Measurements from ENCODE around the gene NOS1AP. TPM values are rescaled to one million over a fixed set of nuclear protein-coding genes. Genes with fewer than 3 reads are reported as not detected.

NOS1AP gene
- total RNA-seq, 4 donors from 2014 or later: 1.1 to 3.5 (median 2.6) TPM

DNA sequence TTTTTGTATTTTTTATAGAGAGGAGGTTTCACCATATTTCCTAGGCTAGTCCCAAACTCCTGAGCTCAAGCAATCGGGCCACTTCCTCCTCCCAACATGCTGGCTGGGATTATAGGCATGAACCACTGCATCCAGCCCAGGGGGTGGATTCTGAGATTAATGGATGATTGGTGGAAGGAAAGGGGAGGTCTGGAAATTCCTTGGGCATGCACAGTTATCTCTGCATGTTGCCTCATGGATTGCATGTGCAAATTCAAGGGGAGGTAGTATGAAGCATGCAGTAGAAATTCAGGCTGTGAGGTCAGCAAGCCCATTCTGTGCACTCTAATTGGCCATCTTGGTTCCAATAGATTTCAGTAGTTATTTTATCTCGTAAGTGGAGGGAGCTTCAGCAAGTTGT, 182.7 kb downstream of the NOS1AP start:
- WGBS, 2 donors: 59 to 83% methylated on average over 2 of the region's 2 CpGs
- no peak for DNase-seq (ENCODE audit: low spot score in 2 of 2)
- intact Hi-C loops (cut with DNase I; ENCODE audit: low total_unique reads): no loop called here
- H3K4me3 ChIP-seq (ENCODE audit: low read depth, poor library complexity, severe bottlenecking): no peak overlapping the region
- TF ChIP-seq CTCF (IDR thresholded peaks at IDR 0.05): no peak
- no peak for TF ChIP-seq POLR2A (IDR thresholded peaks at IDR 0.05)

DNA sequence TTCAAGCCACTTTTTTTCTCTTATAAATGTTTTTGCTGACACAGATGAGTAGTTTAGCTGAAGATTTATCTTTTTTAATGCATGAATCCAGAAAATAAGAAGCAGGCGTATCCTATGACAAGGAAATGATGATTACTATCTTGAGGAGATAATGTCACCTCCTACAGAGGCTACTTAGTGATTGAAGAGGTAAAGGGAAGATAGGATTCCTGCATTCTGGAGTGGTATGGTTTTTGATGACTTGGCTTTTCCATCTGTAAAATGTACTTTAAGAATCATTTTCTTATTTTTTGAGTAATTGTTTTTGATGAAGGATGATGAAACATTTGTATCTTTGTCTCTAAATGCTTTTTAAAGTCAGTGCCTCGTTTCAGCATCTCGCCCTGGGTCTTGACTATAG, 184.3 kb downstream of the NOS1AP start:
- no peak overlapping the region for H3K4me3 ChIP-seq (ENCODE audit: low read depth, poor library complexity, severe bottlenecking)
- DNase-seq (ENCODE audit: low spot score in 2 of 2): no peak
- WGBS, 2 donors: 87 to 90% methylated on average over 3 of the region's 3 CpGs
- intact Hi-C loops (cut with DNase I; ENCODE audit: low total_unique reads): no loop called here
- TF ChIP-seq POLR2A (IDR thresholded peaks at IDR 0.05) (no peak), CTCF (IDR thresholded peaks at IDR 0.05) (no peak)

- DNase-seq (ENCODE audit: low spot score in 2 of 2): no peak
- intact Hi-C loops (cut with DNase I; ENCODE audit: low total_unique reads): no loop called here
- no peak for TF ChIP-seq CTCF (IDR thresholded peaks at IDR 0.05)
- no peak for TF ChIP-seq POLR2A (IDR thresholded peaks at IDR 0.05)
- H3K4me3 ChIP-seq (ENCODE audit: low read depth, poor library complexity, severe bottlenecking): no peak overlapping the region
- WGBS, 2 donors: 78 to 81% methylated on average over 4 of the region's 4 CpGs
These were observed 186.8 kb downstream of the NOS1AP start for GRCh38 chr1:162256287-162256686.

DNA sequence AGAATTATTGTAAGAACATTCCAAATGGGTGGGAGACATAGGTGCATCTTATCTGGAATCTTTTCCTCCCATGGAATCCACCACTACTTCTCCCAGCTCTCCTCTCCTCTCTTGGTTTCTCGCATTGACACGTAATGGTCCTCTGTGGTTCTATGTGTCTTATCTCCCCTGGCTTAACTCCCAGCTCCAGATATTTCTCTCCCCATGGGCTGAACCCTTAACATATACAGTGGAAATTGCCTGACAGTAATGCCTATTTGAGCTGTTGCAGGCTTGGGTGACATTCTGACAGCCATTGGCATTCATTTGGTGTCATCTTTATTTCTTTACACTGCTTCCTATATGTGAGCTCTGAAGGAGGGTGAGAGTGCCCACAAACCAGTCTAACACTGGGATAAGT, 188.9 kb downstream of the NOS1AP start:
- 92 to 94% methylated on average over 2 of the region's 2 CpGs for WGBS, 2 donors
- no peak overlapping the region for H3K4me3 ChIP-seq (ENCODE audit: low read depth, poor library complexity, severe bottlenecking)
- no peak for TF ChIP-seq POLR2A (IDR thresholded peaks at IDR 0.05)
- TF ChIP-seq CTCF (IDR thresholded peaks at IDR 0.05): no peak
- intact Hi-C loops (cut with DNase I; ENCODE audit: low total_unique reads): no loop called here
- no peak for DNase-seq (ENCODE audit: low spot score in 2 of 2)

- 59 to 70% methylated on average over 1 of the region's 1 CpG for WGBS, 2 donors
These were observed 190.5 kb downstream of the NOS1AP start for GRCh38 chr1:162259894-162260455.

More at GRCh38 chr1:162259894-162260455, 190.5 kb downstream of the NOS1AP start:
- intact Hi-C loops (cut with DNase I; ENCODE audit: low total_unique reads): no loop called here
- TF ChIP-seq POLR2A (IDR thresholded peaks at IDR 0.05): no peak
- TF ChIP-seq CTCF (IDR thresholded peaks at IDR 0.05): no peak
- no peak for DNase-seq (ENCODE audit: low spot score in 2 of 2)
- no peak overlapping the region for H3K4me3 ChIP-seq (ENCODE audit: low read depth, poor library complexity, severe bottlenecking)

Measured in lower leg skin (tissue), 4 donors.